HG03097 (cell line): Measurements from ENCODE around the gene CPLX1.
"Not testable (repeated sequence)": the region's sequence is repeated elsewhere in the genome, so short reads cannot be mapped to it uniquely, and the experiment has no call there.

Source experiments
- ATAC-seq: cut with Tn5 transposase; IDR thresholded peaks from one replicate; pipeline ENCODE4 v1.9.1; 2021; ENCODE audit not compliant: unreplicated experiment, low FRiP score

CPLX1 gene

GRCh38 chr4:763922-764321, 62.0 kb downstream of the CPLX1 start:
- no peak for ATAC-seq

DNA sequence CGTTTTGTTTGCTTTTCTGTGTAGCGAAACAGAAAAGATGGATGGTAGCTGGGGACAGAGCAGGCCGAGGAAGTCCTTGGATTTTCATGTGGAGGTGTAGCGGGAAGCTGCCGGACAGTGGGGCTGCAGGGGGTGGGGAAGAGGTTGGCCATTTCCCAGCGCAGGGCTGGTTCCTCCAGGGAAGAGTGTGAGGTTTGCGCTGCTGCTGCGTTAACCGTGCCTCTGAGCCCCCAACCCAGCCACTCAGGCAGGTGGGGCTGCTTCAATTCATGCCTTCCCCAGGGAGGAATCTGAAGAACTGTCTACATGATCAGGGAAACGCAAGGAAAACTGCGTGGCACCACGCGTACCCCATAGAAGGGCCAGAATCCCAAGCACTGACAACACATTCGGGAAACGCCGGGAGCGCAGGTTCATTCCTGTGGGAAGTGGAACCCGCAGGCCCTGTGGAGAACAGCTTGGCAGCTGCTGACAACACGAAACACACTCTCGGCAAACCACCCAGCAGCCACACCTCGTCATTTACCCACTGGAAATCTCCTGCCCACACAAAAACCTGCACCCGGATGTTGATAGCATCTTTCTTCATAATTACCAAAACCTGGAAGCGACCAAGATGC, 62.6 kb downstream of the CPLX1 start:
- no peak for ATAC-seq

DNA sequence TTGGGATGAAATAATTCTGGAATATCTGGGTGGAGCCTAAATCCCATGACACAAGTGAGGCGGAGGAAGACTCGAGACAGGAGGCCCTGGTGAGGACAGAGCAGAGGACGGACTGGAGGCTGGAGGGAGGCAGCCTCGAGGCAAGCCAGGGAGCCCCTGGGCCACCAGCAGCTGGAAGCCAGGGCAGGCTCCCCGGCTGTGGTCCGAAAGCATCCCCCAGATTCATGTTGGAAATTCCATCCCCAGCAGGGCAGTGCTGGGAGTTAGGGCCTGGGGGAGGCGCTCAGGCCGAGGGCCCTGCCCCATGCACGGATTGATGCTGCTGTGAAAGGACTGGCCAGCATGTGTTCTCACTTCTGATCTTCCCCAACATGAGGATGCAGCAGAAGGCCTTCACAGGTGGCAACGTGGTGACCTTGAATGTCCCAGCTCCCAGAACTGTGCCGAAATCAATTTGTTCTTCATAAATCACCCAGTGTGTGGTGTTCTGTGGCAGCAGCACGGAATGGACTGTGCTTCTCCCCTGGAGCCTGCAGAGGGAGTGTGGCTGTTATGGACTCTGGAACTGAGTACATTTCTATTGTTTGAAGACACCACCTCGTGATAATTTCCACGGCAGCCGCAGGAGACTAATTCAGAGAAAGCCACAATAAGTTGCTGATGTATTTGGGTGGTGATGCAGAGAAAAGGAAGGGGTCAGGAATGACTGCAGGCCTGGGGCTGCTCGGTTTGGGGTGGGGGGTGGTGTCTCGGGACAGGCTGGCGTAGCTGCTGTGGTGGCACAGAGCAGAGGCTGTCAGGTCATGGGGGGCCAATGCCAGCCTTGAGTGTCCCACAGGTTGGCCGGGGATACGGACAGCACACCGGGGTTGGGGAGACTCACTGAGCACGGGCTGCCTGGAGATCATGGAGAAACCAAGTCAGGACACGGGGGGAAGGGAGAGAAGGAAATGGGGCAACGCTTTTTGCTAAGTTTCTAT, 63.4 kb downstream of the CPLX1 start:
- no peak for ATAC-seq

GRCh38 chr4:761739-762138, 64.2 kb downstream of the CPLX1 start:
- no peak for ATAC-seq

GRCh38 chr4:761086-761485, 64.8 kb downstream of the CPLX1 start:
- no peak for ATAC-seq

GRCh38 chr4:760616-761015, 65.3 kb downstream of the CPLX1 start:
- ATAC-seq: no peak

GRCh38 chr4:759810-760209, 66.1 kb downstream of the CPLX1 start:
- not testable (repeated sequence) for ATAC-seq

GRCh38 chr4:757111-757510, 68.8 kb downstream of the CPLX1 start:
- no peak for ATAC-seq

GRCh38 chr4:754221-755120, 71.5 kb downstream of the CPLX1 start:
- no peak for ATAC-seq

- not testable (repeated sequence) for ATAC-seq
Measured at GRCh38 chr4:753186-753585, 72.7 kb downstream of the CPLX1 start.

- ATAC-seq: no peak
Measured at GRCh38 chr4:752196-752861, 73.6 kb downstream of the CPLX1 start.

DNA sequence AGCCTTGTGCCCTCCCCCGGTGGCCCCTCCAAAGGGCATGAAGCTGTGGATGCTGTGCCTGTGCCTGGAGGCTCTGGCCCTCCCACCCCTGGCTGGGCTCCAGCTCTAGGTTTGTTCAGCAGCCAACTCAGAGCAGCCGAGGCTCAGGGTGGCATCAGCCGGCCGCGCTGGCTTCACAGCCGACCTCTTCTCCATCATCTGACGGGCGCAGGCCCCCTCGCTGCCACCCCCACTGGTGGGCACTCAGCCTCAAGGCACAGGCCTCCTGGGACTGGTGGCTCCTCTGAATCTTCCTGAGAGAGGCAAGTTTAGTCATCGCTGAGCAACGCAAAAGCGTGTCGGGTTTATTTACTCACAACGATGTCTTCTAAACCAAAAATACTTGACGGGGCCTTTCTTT, 74.3 kb downstream of the CPLX1 start:
- ATAC-seq: no peak

- no peak for ATAC-seq
Measured at GRCh38 chr4:749698-750666, 75.9 kb downstream of the CPLX1 start.

- no peak for ATAC-seq
Measured at GRCh38 chr4:748461-748860, 77.5 kb downstream of the CPLX1 start.

GRCh38 chr4:747546-748170, 78.3 kb downstream of the CPLX1 start:
- no peak for ATAC-seq

DNA sequence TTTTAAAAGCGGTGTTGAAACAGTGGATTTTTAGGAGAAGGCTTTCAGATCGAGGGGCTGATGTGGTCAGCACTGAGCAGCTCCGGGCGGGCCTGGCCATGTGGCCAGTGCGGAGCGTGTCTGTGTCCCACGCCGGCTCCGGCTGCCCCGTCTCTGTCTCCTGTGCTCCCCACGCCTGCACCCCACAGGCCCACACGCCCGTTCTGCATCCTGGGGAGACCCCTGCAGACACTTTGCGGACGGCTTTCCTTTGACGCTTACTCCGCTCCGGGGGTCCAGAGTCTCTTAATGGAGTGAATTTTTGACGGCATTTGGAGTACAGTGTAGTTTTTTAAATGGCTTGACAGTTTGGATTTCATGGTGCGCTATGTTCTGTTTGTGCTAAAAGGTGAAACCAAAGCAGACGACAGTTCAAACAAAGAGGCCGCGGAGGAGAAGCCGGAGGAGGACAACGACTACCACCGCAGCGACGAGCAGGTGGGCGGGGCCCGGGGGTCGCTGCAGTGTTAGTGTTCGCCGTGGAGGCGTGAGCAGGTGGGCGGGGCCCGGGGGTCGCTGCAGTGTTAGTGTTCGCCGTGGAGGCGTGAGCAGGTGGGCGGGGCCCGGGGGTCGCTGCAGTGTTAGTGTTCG, 81.6 kb downstream of the CPLX1 start:
- no peak for ATAC-seq

DNA sequence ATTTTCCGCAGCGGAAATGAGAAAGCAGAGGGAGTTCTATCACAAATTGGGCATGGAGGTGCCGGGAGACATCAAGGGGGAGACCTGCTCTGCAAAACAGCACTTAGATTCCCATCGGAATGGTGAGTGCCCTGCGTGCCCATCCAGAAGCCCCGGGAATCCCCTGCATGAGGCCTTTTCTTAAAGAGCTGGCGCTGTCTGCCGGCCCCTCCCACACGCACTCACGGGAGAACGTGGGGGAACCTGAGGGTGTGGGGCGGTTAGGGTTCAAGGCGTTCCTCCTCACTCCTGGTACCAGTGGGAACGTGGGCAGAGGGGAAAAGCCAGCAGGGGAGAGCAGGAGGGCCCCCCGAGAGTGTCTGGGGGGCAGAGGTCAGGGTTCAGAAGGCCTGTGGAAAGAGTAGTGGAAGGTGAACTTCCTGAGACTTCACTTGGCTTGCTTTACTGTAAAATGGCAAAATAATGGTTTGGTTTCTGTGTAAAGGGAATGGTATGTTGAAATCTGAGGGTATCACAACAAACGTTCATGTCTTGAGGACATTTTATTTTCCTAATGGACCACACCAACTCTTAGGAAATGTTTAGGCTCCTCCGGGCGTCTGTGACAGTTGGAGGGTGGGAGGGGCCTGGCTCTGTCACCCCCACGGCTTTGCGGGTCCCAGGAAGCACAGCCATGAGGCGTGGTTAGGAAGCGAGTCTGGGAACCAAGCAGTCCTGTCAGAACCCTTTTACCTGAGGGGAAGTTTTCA, 82.3 kb downstream of the CPLX1 start:
- no peak for ATAC-seq
